Adrenal gland (tissue), 5 donors: ENCODE data around the gene KRT5.

Experiments used
- CTCF ChIP-seq, 6 experiments: fragments of 450-650 bp in 4 of 6; fragments of 200-600 bp in 2 of 6; sonication (generic) in 1 of 6; IDR thresholded peaks; 1 replicate in 5 of 6; 2 replicates in 1 of 6; pipeline versions ENCODE4 v1.5.1 to v1.8.0; 2016 to 2021; ENCODE audit warnings: antibody characterized with exemption in 6 of 6, mild to moderate bottlenecking in 2 of 6, moderate library complexity in 1 of 6
- POLR2A ChIP-seq, 2 donors: fragments of 450-650 bp; IDR thresholded peaks; one replicate each; pipeline ENCODE4 v1.6.1; 2017; ENCODE audit warnings: antibody characterized with exemption in 2 of 2, mild to moderate bottlenecking in 2 of 2, moderate library complexity in 1 of 2
- donor health status: DM: no; HTN: no; CAD: no.

- TF ChIP-seq CTCF (IDR thresholded peaks at IDR 0.05) (no peak), POLR2A (IDR thresholded peaks at IDR 0.05) (no peak)
These were observed 33.8 kb downstream of the KRT5 start for GRCh38 chr12:52486166-52487105.
